GM12878 (cell line): ENCODE results near the gene LGMN. TPM values are rescaled to one million over a fixed set of nuclear protein-coding genes. Genes with fewer than 3 reads are reported as not detected.

Experiments used
- ATAC-seq: fragments of 200-7000 bp; cut with Tn5 transposase; 3 replicates; pipeline ENCODE4 v1.9.1; 2020; ENCODE audit warnings: mild to moderate bottlenecking, moderate library complexity
- BruUV-seq: library from RNA; stranded (reverse); fragments of 400-500 nt; replicated peaks from 2 replicates; lab custom pipeline; 2021; lab: Mats Ljungman, UMichigan
- CTCF ChIA-PET: fragments of 300-600 bp; sonication (Branson Sonifier 250); formaldehyde crosslinking; extraction: SDS; loops from one replicate; lab custom pipeline; 2021; ENCODE audit warnings: inconsistent platforms; lab: Yijun Ruan, JAX
- POLR2A ChIA-PET: fragments of 350-600 bp; formaldehyde crosslinking; extraction: SDS; loops from one replicate; lab custom pipeline; 2021; ENCODE audit warnings: inconsistent platforms; lab: Charles Lee
- RAD21 ChIA-PET: fragments of 300-600 bp; sonication (Branson Sonifier 250); formaldehyde crosslinking; loops from one replicate; lab custom pipeline; 2023; ENCODE audit warnings: antibody characterized with exemption; ENCODE audit not compliant: unreplicated experiment; lab: Charles Lee
- SMC1A ChIA-PET: fragments of 300-600 bp; sonication (Branson Sonifier 250); formaldehyde crosslinking; loops from one replicate; lab custom pipeline; 2023; ENCODE audit not compliant: unreplicated experiment, uncharacterized antibody; lab: Charles Lee
- DNase-seq: peaks from one replicate; pipeline ENCODE4 v3.0.0-alpha.2; 2011; ENCODE audit warnings: low read depth, low spot score
- FAIRE-seq: peaks from 3 replicates; lab custom pipeline; 2011; peaks lifted over from hg19 to GRCh38; lab: Jason Lieb, UNC
- H2AFZ ChIP-seq: 2 replicates; pipeline ENCODE4 v1.6.0; 2011; ENCODE audit warnings: low read depth, low read length, control low read depth; ENCODE audit not compliant: control insufficient read depth
- H3K27ac ChIP-seq: 2 replicates; pipeline ENCODE4 v1.5.1; 2011; ENCODE audit warnings: control low read depth; ENCODE audit not compliant: control insufficient read depth, insufficient read depth
- H3K27me3 ChIP-seq, 2 experiments: replicated peaks in 1 of 2; 2 replicates each; pipeline versions ENCODE4 v1.6.0 to v1.6.1; 2011; ENCODE audit warnings: low read length in 1 of 2; ENCODE audit not compliant: control insufficient read depth in 2 of 2, insufficient read depth in 2 of 2
- H3K36me3 ChIP-seq, 2 experiments: 2 replicates each; pipeline ENCODE4 v1.5.1; 2011; ENCODE audit warnings: low read length in 1 of 2; ENCODE audit not compliant: control insufficient read depth in 2 of 2, insufficient read depth in 2 of 2
- H3K4me1 ChIP-seq: 2 replicates; pipeline ENCODE4 v1.6.1; 2011; ENCODE audit warnings: mild to moderate bottlenecking, low read length, moderate library complexity, mixed read lengths; ENCODE audit not compliant: control insufficient read depth, insufficient read depth
- H3K4me2 ChIP-seq: 2 replicates; pipeline ENCODE4 v1.6.0; 2011; ENCODE audit warnings: control low read depth; ENCODE audit not compliant: control insufficient read depth, insufficient read depth
- H3K4me3 ChIP-seq: fragments of 200-600 bp; sonication (generic); 2 replicates; pipeline ENCODE4 v1.5.1; 2016
- H3K79me2 ChIP-seq: 2 replicates; pipeline ENCODE4 v1.6.0; 2011; ENCODE audit warnings: low read length; ENCODE audit not compliant: control insufficient read depth, insufficient read depth
- H3K9ac ChIP-seq: 2 replicates; pipeline ENCODE4 v1.8.0; 2011; ENCODE audit warnings: low read length, control low read depth, mixed read lengths; ENCODE audit not compliant: control insufficient read depth, insufficient read depth
- H3K9me3 ChIP-seq: replicated peaks from 3 replicates; pipeline ENCODE4 v1.5.1; 2011; ENCODE audit warnings: mild to moderate bottlenecking, low read length; ENCODE audit not compliant: control insufficient read depth, insufficient read depth
- H4K20me1 ChIP-seq: 2 replicates; pipeline ENCODE4 v1.6.0; 2011; ENCODE audit not compliant: control insufficient read depth, insufficient read depth
- ATF7 ChIP-seq: fragments of 450-650 bp; IDR thresholded peaks from 2 replicates; pipeline ENCODE4 v1.6.1; 2016; ENCODE audit warnings: low read depth, mild to moderate bottlenecking
- BHLHE40 ChIP-seq, 2 experiments: fragments of 450-650 bp in 1 of 2; IDR thresholded peaks; 2 replicates each; pipeline ENCODE4 v1.6.1; 2011 to 2017; ENCODE audit warnings: low read depth in 2 of 2, borderline replicate concordance in 1 of 2, improper control_type of control experiment in 1 of 2, low read length in 1 of 2, mild to moderate bottlenecking in 1 of 2
- FOXK2 ChIP-seq: fragments of 450-650 bp; IDR thresholded peaks from 2 replicates; pipeline ENCODE4 v1.6.1; 2017; ENCODE audit warnings: mild to moderate bottlenecking, moderate library complexity
- HDGF ChIP-seq: fragments of 450-650 bp; IDR thresholded peaks from 2 replicates; pipeline ENCODE4 v1.6.1; 2016; ENCODE audit warnings: antibody characterized with exemption
- IKZF1 ChIP-seq: fragments of 450-650 bp; conservative IDR thresholded peaks from 2 replicates; pipeline ENCODE4 v1.6.1; 2017; ENCODE audit warnings: antibody characterized with exemption, mild to moderate bottlenecking
- IKZF2 ChIP-seq, 2 experiments: fragments of 450-650 bp; IDR thresholded peaks; 2 replicates each; pipeline ENCODE4 v1.6.1; 2017; ENCODE audit warnings: mild to moderate bottlenecking in 2 of 2, moderate library complexity in 2 of 2
- NBN ChIP-seq: fragments of 450-650 bp; IDR thresholded peaks from 2 replicates; pipeline ENCODE4 v1.6.1; 2016
- SPI1 ChIP-seq: IDR thresholded peaks from 2 replicates; pipeline ENCODE4 v1.6.1; 2011; ENCODE audit warnings: low read depth, mild to moderate bottlenecking, low read length, moderate library complexity, borderline replicate concordance; ENCODE audit not compliant: insufficient read depth
- ZNF274 ChIP-seq: IDR thresholded peaks from one replicate; pipeline ENCODE4 v1.8.0; 2011; ENCODE audit not compliant: insufficient read length, insufficient read depth
- WGBS: methylation state at CpG from one replicate; pipeline ENCODE4 v1.1.6; 2016; ENCODE audit warnings: low lambda C conversion rate; ENCODE audit not compliant: insufficient replicate concordance, insufficient coverage; ENCODE audit errors: missing lambda C conversion rate; 5-methylcytosine and 5-hydroxymethylcytosine counted together
- in situ Hi-C: fragments of 300-500 bp; cut with MboI; formaldehyde crosslinking; loops from 9 replicates; pipeline ENCODE4 v1.14.3; 2018; ENCODE audit warnings: mixed read lengths
- intact Hi-C: fragments of 100-400 bp; cut with micrococcal nuclease; formaldehyde crosslinking; loops from one replicate; pipeline ENCODE4 v1.14.2; 2022; ENCODE audit not compliant: unreplicated experiment
- polyA plus RNA-seq, 11 experiments: library from polyadenylated mRNA; depleted of rRNA in 4 of 11; unstranded in 6 of 11; stranded (reverse) in 5 of 11; fragments of >200 nt; fragmentation: Nextera tagmentation in 4 of 11; fragmentation: Illumina TruSeq in 1 of 11; extraction: Ambion mirVana in 4 of 11; extraction: Trizol in 1 of 11; gene quantifications; 1 replicate in 1 of 11; 2 replicates in 10 of 11; pipeline versions ENCODE4 v1.2.1 to v1.2.3, GENCODE V29; 2011 to 2016; ENCODE audit warnings: inconsistent platforms in 2 of 11, missing spikeins in 2 of 11, low read depth in 1 of 11
- total RNA-seq, 4 experiments: library from RNA; depleted of rRNA in 3 of 4; stranded (reverse); fragments of >200 nt in 3 of 4; fragmentation: Illumina TruSeq in 1 of 4; extraction: Trizol in 1 of 4; gene quantifications; 2 replicates each; pipeline versions ENCODE4 v1.2.1 to v1.2.3, GENCODE V29; 2013 to 2021
- TF ChIP-seq, protein P1 (sequence below): fragments of 450-650 bp; IDR thresholded peaks from 2 replicates; pipeline ENCODE4 v1.6.1; 2018; ENCODE audit warnings: borderline replicate concordance, mild to moderate bottlenecking; ENCODE audit not compliant: partially characterized antibody
- TF ChIP-seq, protein P2 (sequence below): fragments of 450-650 bp; IDR thresholded peaks from 2 replicates; pipeline ENCODE4 v1.6.1; 2017; ENCODE audit warnings: low read depth, mild to moderate bottlenecking, moderate library complexity

The LGMN gene
- total and polyA plus RNA-seq, 10 of the 15 experiments (the other 5 are each of a cell fraction or from before 2014, with no cell fraction given) = 0.71 to 192 (median 3.9) TPM

DNA sequence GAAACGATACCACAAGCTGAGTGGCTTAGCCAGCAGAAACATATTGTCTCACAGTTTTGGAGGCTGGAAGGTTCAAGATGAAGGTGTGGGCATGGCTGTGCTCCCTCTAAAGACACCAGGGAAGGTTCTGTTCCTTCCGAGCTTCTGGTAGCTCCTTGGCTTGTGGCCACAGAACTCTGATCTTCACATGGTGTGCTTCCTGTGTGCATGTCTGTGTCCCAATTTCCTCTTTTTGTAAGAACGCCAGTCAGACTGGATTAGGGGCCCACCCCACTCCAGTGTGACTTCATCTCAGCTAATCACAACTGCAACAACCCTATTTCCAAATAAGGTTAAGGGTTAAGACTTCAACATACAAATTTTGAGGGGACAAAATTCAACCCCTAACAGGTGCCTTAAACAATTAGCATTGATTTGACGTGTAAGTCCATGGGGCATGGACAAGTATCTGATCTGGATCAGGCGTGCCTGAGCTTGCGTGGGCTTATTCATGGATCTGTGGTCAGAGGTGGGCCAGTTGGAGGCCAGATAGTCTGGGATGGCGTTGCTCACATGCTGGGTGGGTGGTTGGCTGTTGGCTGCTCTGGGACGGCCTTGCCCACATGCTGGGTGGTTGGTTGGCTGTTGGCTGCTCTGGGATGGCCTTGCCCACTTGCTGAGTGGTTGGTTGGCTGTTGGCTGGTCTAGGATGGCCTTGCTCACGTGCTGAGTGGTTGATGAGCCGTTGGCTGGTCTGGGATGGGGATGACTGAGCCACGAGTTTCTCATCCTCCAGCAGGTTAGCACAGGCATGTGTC is 88.5 kb downstream of the LGMN start:
- no peaks in the 10 kb centered on the region; the same call in 2 of the 3 replicates for H3K9me3 ChIP-seq
- ChIA-PET RAD21 (interaction anchor here (0.6 to 1.6 kb wide), 6 partner anchors 8 to 116 kb away, joined by 3 to 6 read pairs (median 4); no protein-coding TSS in a partner anchor), SMC1A (interaction anchor here (0.6 to 2.1 kb wide), 10 partner anchors 8 to 82 kb away, joined by 3 to 7 read pairs (median 4); no protein-coding TSS in a partner anchor), CTCF (interaction anchor here (0.6 to 1.7 kb wide), 6 partner anchors 9 to 143 kb away, joined by 3 to 6 read pairs (median 4); no protein-coding TSS in a partner anchor), POLR2A (interaction anchor here (0.7 to 1.3 kb wide), 6 partner anchors 9 to 84 kb away, joined by 3 to 5 read pairs (median 3); no protein-coding TSS in a partner anchor)
- intact Hi-C loops = no loop called here
- in situ Hi-C loops = no loop called here
- 60% methylated on average over 11 of the region's 11 CpGs for WGBS
- no peak overlapping the region for H2AFZ ChIP-seq
- no peaks in the 10 kb centered on the region for H4K20me1 ChIP-seq
- H3K27me3 ChIP-seq = no peaks in the 10 kb centered on the region
- H3K79me2 ChIP-seq = peaks cover 18% of the 10 kb centered on the region
- H3K9ac ChIP-seq = peak overlapping the region; percentile 20
- no TSS peak for BruUV-seq
- peak overlapping the region; percentile 34 for H3K27ac ChIP-seq
- FAIRE-seq (peak; percentile 88), DNase-seq (no peak), ATAC-seq (peak; percentile 53)
- peaks cover 6 to 12% of the 10 kb centered on the region in 2 experiments; a peak in 3 of 4 replicates for H3K36me3 ChIP-seq
- H3K4me1 ChIP-seq = peaks cover 20% of the 10 kb centered on the region
- TF ChIP-seq IKZF2 (IDR thresholded peaks at IDR 0.05) (peak in 1 of 2 experiments; percentile 59; a peak in 2 of 4 replicates), IKZF1 (peak; percentile 60; the same call in 1 of the 2 replicates), ATF7 (0 out of 2 replicates have a peak, but pooled peaks have one; percentile 15), ZNF274 (no peak), HDGF (0 out of 2 replicates have a peak, but pooled peaks have one; percentile 22), SPI1 (peak; percentile 60; the same call in 1 of the 2 replicates), NBN (0 out of 2 replicates have a peak, but pooled peaks have one; percentile 32), BHLHE40 (IDR thresholded peaks at IDR 0.05; ENCODE audit: borderline replicate concordance in 1 of 2, low read depth in 2 of 2, low read length in 1 of 2) (peak in 1 of 2 experiments; percentile 49; a peak in 2 of 4 replicates), FOXK2 (no peak)
- TF ChIP-seq, protein P1, sequence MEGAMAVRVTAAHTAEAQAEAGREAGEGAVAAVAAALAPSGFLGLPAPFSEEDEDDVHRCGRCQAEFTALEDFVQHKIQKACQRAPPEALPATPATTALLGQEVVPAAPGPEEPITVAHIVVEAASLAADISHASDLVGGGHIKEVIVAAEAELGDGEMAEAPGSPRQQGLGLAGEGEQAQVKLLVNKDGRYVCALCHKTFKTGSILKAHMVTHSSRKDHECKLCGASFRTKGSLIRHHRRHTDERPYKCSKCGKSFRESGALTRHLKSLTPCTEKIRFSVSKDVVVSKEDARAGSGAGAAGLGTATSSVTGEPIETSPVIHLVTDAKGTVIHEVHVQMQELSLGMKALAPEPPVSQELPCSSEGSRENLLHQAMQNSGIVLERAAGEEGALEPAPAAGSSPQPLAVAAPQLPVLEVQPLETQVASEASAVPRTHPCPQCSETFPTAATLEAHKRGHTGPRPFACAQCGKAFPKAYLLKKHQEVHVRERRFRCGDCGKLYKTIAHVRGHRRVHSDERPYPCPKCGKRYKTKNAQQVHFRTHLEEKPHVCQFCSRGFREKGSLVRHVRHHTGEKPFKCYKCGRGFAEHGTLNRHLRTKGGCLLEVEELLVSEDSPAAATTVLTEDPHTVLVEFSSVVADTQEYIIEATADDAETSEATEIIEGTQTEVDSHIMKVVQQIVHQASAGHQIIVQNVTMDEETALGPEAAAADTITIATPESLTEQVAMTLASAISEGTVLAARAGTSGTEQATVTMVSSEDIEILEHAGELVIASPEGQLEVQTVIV = no peak
- TF ChIP-seq, protein P2, sequence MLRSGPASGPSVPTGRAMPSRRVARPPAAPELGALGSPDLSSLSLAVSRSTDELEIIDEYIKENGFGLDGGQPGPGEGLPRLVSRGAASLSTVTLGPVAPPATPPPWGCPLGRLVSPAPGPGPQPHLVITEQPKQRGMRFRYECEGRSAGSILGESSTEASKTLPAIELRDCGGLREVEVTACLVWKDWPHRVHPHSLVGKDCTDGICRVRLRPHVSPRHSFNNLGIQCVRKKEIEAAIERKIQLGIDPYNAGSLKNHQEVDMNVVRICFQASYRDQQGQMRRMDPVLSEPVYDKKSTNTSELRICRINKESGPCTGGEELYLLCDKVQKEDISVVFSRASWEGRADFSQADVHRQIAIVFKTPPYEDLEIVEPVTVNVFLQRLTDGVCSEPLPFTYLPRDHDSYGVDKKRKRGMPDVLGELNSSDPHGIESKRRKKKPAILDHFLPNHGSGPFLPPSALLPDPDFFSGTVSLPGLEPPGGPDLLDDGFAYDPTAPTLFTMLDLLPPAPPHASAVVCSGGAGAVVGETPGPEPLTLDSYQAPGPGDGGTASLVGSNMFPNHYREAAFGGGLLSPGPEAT = peak; percentile 27; the same call in 1 of the 2 replicates
- no peak overlapping the region; the same call in 1 of the 2 replicates for H3K4me3 ChIP-seq
- peak overlapping the region; percentile 49; the same call in 1 of the 2 replicates for H3K4me2 ChIP-seq
